HCT116 (cell line): ENCODE measurements around the gene MLLT11. TPM values are rescaled to one million over a fixed set of nuclear protein-coding genes. Genes with fewer than 3 reads are reported as not detected.

Experiments
- ATAC-seq: fragments of 200-7000 bp; cut with Tn5 transposase; 2 replicates; pipeline ENCODE4 v1.9.1; 2020; ENCODE audit warnings: mild to moderate bottlenecking, moderate library complexity
- BruUV-seq: library from RNA; stranded (reverse); fragments of 400-500 nt; replicated peaks from 2 replicates; lab custom pipeline; 2021; lab: Mats Ljungman, UMichigan
- CTCF ChIA-PET: fragments of 300-600 bp; sonication (Branson Sonifier 250); formaldehyde crosslinking; loops from one replicate; lab custom pipeline; 2021; ENCODE audit warnings: antibody characterized with exemption; lab: Charles Lee
- POLR2A ChIA-PET: fragments of 300-600, 350-600 bp; sonication (Branson Sonifier 250); formaldehyde crosslinking; loops from one replicate; lab custom pipeline; 2021; ENCODE audit warnings: antibody characterized with exemption; lab: Charles Lee
- RAD21 ChIA-PET, 2 experiments: fragments of 300-600 bp; sonication (Branson Sonifier 250); formaldehyde crosslinking; loops; one replicate each; lab custom pipeline; 2023; ENCODE audit warnings: low total read pairs in 2 of 2; ENCODE audit not compliant: uncharacterized antibody in 2 of 2, unreplicated experiment in 2 of 2, low non-redundant PET in 1 of 2; lab: Charles Lee
- DNase-seq: peaks from one replicate; pipeline ENCODE4 v3.0.0-alpha.2; 2010; ENCODE audit warnings: low read depth, low spot score
- H2AFZ ChIP-seq: fragments of 200-600 bp; shearing (Covaris generic), sonication (generic); 2 replicates; pipeline ENCODE4 v1.6.1; 2017; ENCODE audit warnings: low read depth, mixed run types, mixed read lengths, antibody characterized with exemption, low read length; ENCODE audit not compliant: poor library complexity, severe bottlenecking
- H3K27ac ChIP-seq: 2 replicates; pipeline ENCODE4 v1.5.1; 2012; ENCODE audit warnings: low read depth, low read length
- H3K27me3 ChIP-seq: fragments of 200-600 bp; sonication (generic); 2 replicates; pipeline ENCODE4 v1.6.1; 2016; ENCODE audit warnings: mixed run types, low read length, mixed read lengths; ENCODE audit not compliant: insufficient read depth
- H3K36me3 ChIP-seq, 2 experiments: fragments of 200-500 bp in 1 of 2; fragments of 200-600 bp in 1 of 2; sonication (Bioruptor generic) in 1 of 2; sonication (generic) in 1 of 2; 2 replicates each; pipeline versions ENCODE4 v1.5.1 to v1.6.1; 2014 to 2016; ENCODE audit warnings: low read length in 2 of 2, inconsistent platforms in 1 of 2, mixed read lengths in 1 of 2, mixed run types in 1 of 2; ENCODE audit not compliant: insufficient read depth in 2 of 2, control insufficient read depth in 1 of 2
- H3K4me1 ChIP-seq, 2 experiments: fragments of 200-600 bp in 1 of 2; sonication (generic) in 1 of 2; 2 replicates each; pipeline versions ENCODE4 v1.5.1 to v1.6.1; 2012 to 2017; ENCODE audit warnings: low read length in 2 of 2, inconsistent platforms in 1 of 2, mild to moderate bottlenecking in 1 of 2, mixed read lengths in 1 of 2, mixed run types in 1 of 2, moderate library complexity in 1 of 2; ENCODE audit not compliant: insufficient read depth in 2 of 2, control insufficient read depth in 1 of 2
- H3K4me2 ChIP-seq: fragments of 200-600 bp; sonication (generic); 2 replicates; pipeline ENCODE4 v1.6.1; 2017; ENCODE audit warnings: mixed run types, low read length, mixed read lengths
- H3K4me3 ChIP-seq, 2 experiments: fragments of 200-600 bp in 1 of 2; sonication (generic) in 1 of 2; replicated peaks in 1 of 2; 2 replicates each; pipeline ENCODE4 v1.5.1; 2011 to 2016; ENCODE audit warnings: low read length in 2 of 2, control low read depth in 1 of 2, low read depth in 1 of 2, mild to moderate bottlenecking in 1 of 2, mixed read lengths in 1 of 2, mixed run types in 1 of 2
- H3K79me2 ChIP-seq: fragments of 200-600 bp; sonication (generic); 2 replicates; pipeline ENCODE4 v1.6.1; 2017; ENCODE audit warnings: mild to moderate bottlenecking, mixed run types, low read length, moderate library complexity, mixed read lengths; ENCODE audit not compliant: insufficient read depth
- H3K9ac ChIP-seq: fragments of 200-600 bp; sonication (generic); 2 replicates; pipeline ENCODE4 v1.6.1; 2016; ENCODE audit warnings: low read length, mixed read lengths
- H3K9me2 ChIP-seq: fragments of 200-600 bp; sonication (generic), shearing (Covaris generic); 2 replicates; pipeline ENCODE4 v1.6.1; 2017; ENCODE audit warnings: mixed run types, mild to moderate bottlenecking, moderate library complexity; ENCODE audit not compliant: insufficient read depth
- H3K9me3 ChIP-seq, 2 experiments: fragments of 200-500 bp in 1 of 2; fragments of 200-600 bp in 1 of 2; sonication (Bioruptor generic) in 1 of 2; sonication (generic) in 1 of 2; 2 replicates each; pipeline ENCODE4 v1.6.1; 2014 to 2017; ENCODE audit warnings: low read length in 2 of 2, mixed read lengths in 2 of 2, inconsistent platforms in 1 of 2, low read depth in 1 of 2, mild to moderate bottlenecking in 1 of 2, mixed run types in 1 of 2, moderate library complexity in 1 of 2; ENCODE audit not compliant: control insufficient read depth in 1 of 2, insufficient read depth in 1 of 2
- H4K20me1 ChIP-seq: fragments of 200-600 bp; sonication (generic), shearing (Covaris generic); 2 replicates; pipeline ENCODE4 v1.6.1; 2017; ENCODE audit warnings: mixed run types, mild to moderate bottlenecking, moderate library complexity; ENCODE audit not compliant: insufficient read depth
- ATF3 ChIP-seq: IDR thresholded peaks from 2 replicates; pipeline ENCODE4 v1.6.1; 2012
- EGR1 ChIP-seq: IDR thresholded peaks from 2 replicates; pipeline ENCODE4 v1.6.1; 2012; ENCODE audit warnings: low read depth
- ELF1 ChIP-seq: IDR thresholded peaks from 2 replicates; pipeline ENCODE4 v1.6.1; 2012; ENCODE audit warnings: low read depth, borderline replicate concordance
- FOSL1 ChIP-seq: IDR thresholded peaks from 2 replicates; pipeline ENCODE4 v1.6.1; 2012; ENCODE audit warnings: low read depth
- MAX ChIP-seq: IDR thresholded peaks from 2 replicates; pipeline ENCODE4 v1.6.1; 2012
- POLR2AphosphoS5 ChIP-seq: IDR thresholded peaks from 2 replicates; pipeline ENCODE4 v1.6.1; 2011; ENCODE audit warnings: mild to moderate bottlenecking, low read depth, low read length, moderate library complexity
- REST ChIP-seq: IDR thresholded peaks from 2 replicates; pipeline ENCODE4 v1.6.1; 2012; ENCODE audit warnings: low read depth
- SIN3A ChIP-seq: IDR thresholded peaks from 2 replicates; pipeline ENCODE4 v1.6.1; 2012; ENCODE audit warnings: low read depth
- SP1 ChIP-seq: IDR thresholded peaks from 2 replicates; pipeline ENCODE4 v1.6.1; 2012; ENCODE audit warnings: low read depth
- SRF ChIP-seq: IDR thresholded peaks from 2 replicates; pipeline ENCODE4 v1.6.1; 2012; ENCODE audit warnings: low read depth
- TCF7L2 ChIP-seq: IDR thresholded peaks from 2 replicates; pipeline ENCODE4 v1.7.0; 2011; ENCODE audit warnings: borderline replicate concordance, inconsistent platforms; ENCODE audit not compliant: insufficient read depth, insufficient read length; ENCODE audit errors: extremely low read depth
- YY1 ChIP-seq: IDR thresholded peaks from 2 replicates; pipeline ENCODE4 v1.6.1; 2011; ENCODE audit warnings: low read length, low read depth, moderate library complexity, mild to moderate bottlenecking; ENCODE audit not compliant: insufficient replicate concordance; ENCODE audit errors: extremely low read depth
- ZBTB33 ChIP-seq: IDR thresholded peaks from 2 replicates; pipeline ENCODE4 v1.6.1; 2011; ENCODE audit warnings: mild to moderate bottlenecking, low read length, moderate library complexity; ENCODE audit not compliant: insufficient replicate concordance; ENCODE audit errors: extremely low read depth
- ZNF274 ChIP-seq: fragments of 200-500 bp; sonication (Bioruptor generic); IDR thresholded peaks from 2 replicates; pipeline ENCODE4 v1.6.1; 2014; ENCODE audit warnings: mild to moderate bottlenecking, low read depth, low read length, inconsistent platforms
- intact Hi-C: fragments of 100-400 bp; cut with micrococcal nuclease; formaldehyde crosslinking; loops from 2 replicates; pipeline ENCODE4 v1.10.0; 2022
- total RNA-seq: library from RNA; stranded (reverse); gene quantifications from one replicate; pipeline ENCODE4 v1.2.1, GENCODE V29; 2021; ENCODE audit not compliant: unreplicated experiment

MLLT11 gene
- total RNA-seq, 1 experiment from 2014 or later: 0.17 TPM

GRCh38 chr1:151024540-151025146 is 35.6 kb upstream of the MLLT11 start (continued):
- no peak for TF ChIP-seq TCF7L2
- no peak for TF ChIP-seq ZNF274
- no peak for TF ChIP-seq ZBTB33
- TF ChIP-seq FOSL1: no peak
- no peak for TF ChIP-seq YY1
- TF ChIP-seq SRF: no peak
- no peak for TF ChIP-seq MAX
- TF ChIP-seq ATF3: no peak
- TF ChIP-seq, all 23 proteins: peak for 2

GRCh38 chr1:151026460-151026859 is 33.7 kb upstream of the MLLT11 start:
- ATAC-seq: no peak
- Histone ChIP-seq H3K27ac (no peak overlapping the region), H3K9ac (no peak overlapping the region), H3K4me2 (no peak overlapping the region), H3K4me3 (no peak overlapping the region), H3K79me2 (no peaks in the 10 kb centered on the region), H3K9me3 (no peaks in the 10 kb centered on the region), H2AFZ (no peak overlapping the region), H3K27me3 (no peaks in the 10 kb centered on the region), H3K36me3 (peaks cover 10 to 13% of the 10 kb centered on the region in 2 experiments; a peak in 2 of 4 replicates), H4K20me1 (no peaks in the 10 kb centered on the region), H3K4me1 (no peaks in the 10 kb centered on the region), H3K9me2 (no peaks in the 10 kb centered on the region)
- ChIA-PET POLR2A (no interaction called here), RAD21 (no interaction called here), CTCF (no interaction called here)
- BruUV-seq: no TSS peak
- DNase-seq: no peak
- intact Hi-C loops: loop anchor here (10.0 kb wide), 1 partner anchor 218 kb away; no protein-coding TSS in a partner anchor
- TF ChIP-seq REST (no peak), ZNF274 (no peak), MAX (no peak), EGR1 (no peak), ZBTB33 (no peak), SIN3A (no peak), YY1 (no peak), ELF1 (no peak), TCF7L2 (no peak), POLR2AphosphoS5 (no peak), SP1 (no peak)
